CD4-positive, alpha-beta memory T cell (primary cell): ENCODE results near the gene SIRT3. TPM values are rescaled to one million over a fixed set of nuclear protein-coding genes. Genes with fewer than 3 reads are reported as not detected.
A peak's percentile ranks its signal among the peaks of the same experiment; 100 is the strongest.

Experiments
- CTCF ChIA-PET: fragments of 350-600 bp; sonication (Branson Sonifier 250); formaldehyde crosslinking; loops from one replicate; lab custom pipeline; 2021; ENCODE audit warnings: inconsistent platforms; ENCODE audit not compliant: partially characterized antibody; lab: Charles Lee
- POLR2A ChIA-PET: fragments of 350-600 bp; sonication (Branson Sonifier 250); formaldehyde crosslinking; loops from one replicate; lab custom pipeline; 2021; ENCODE audit not compliant: partially characterized antibody; lab: Charles Lee
- DNase-seq, 5 donors: peaks; one replicate each; pipeline versions ENCODE4 v3.0.0 to v3.0.0-alpha.2; 2020 to 2022; ENCODE audit warnings: mixed read lengths in 1 of 5
- H3K27ac ChIP-seq: one replicate; pipeline ENCODE4 v1.7.0; 2013; ENCODE audit warnings: low read depth, low read length
- H3K27me3 ChIP-seq: 2 replicates; pipeline ENCODE4 v1.7.0; 2013; ENCODE audit warnings: mild to moderate bottlenecking, low read length, moderate library complexity; ENCODE audit not compliant: insufficient read depth
- H3K36me3 ChIP-seq: 2 replicates; pipeline ENCODE4 v1.7.0; 2013; ENCODE audit warnings: mild to moderate bottlenecking, low read length, moderate library complexity; ENCODE audit not compliant: insufficient read depth
- H3K4me1 ChIP-seq: 2 replicates; pipeline ENCODE4 v1.7.0; 2013; ENCODE audit warnings: mild to moderate bottlenecking, low read length, moderate library complexity; ENCODE audit not compliant: insufficient read depth
- H3K4me3 ChIP-seq, 2 donors: one replicate each; pipeline ENCODE4 v1.7.0; 2013; ENCODE audit warnings: low read length in 2 of 2, mild to moderate bottlenecking in 1 of 2
- H3K9me3 ChIP-seq, 2 donors: one replicate each; pipeline ENCODE4 v1.7.0; 2013; ENCODE audit warnings: low read length in 2 of 2, control low read depth in 1 of 2; ENCODE audit not compliant: control insufficient read depth in 1 of 2
- H3K27ac Mint-ChIP-seq, 7 donors: one replicate each; pipeline ENCODE4 v1.8.0; 2020 to 2021; ENCODE audit warnings: mixed read lengths in 7 of 7, mild to moderate bottlenecking in 6 of 7, inconsistent platforms in 3 of 7, moderate library complexity in 3 of 7
- H3K27me3 Mint-ChIP-seq, 2 donors: one replicate each; pipeline ENCODE4 v1.8.0; 2020 to 2021; ENCODE audit warnings: mixed read lengths in 2 of 2
- H3K36me3 Mint-ChIP-seq, 2 donors: one replicate each; pipeline ENCODE4 v1.8.0; 2020 to 2021; ENCODE audit warnings: mixed read lengths in 2 of 2, inconsistent platforms in 1 of 2, mild to moderate bottlenecking in 1 of 2
- H3K4me1 Mint-ChIP-seq, 4 donors: one replicate each; pipeline ENCODE4 v1.8.0; 2020 to 2021; ENCODE audit warnings: mixed read lengths in 4 of 4, mild to moderate bottlenecking in 1 of 4
- H3K4me3 Mint-ChIP-seq, 8 donors: one replicate each; pipeline ENCODE4 v1.8.0; 2020 to 2021; ENCODE audit warnings: mixed read lengths in 8 of 8, mild to moderate bottlenecking in 7 of 8, moderate library complexity in 6 of 8, inconsistent platforms in 3 of 8
- H3K9me3 Mint-ChIP-seq, 8 donors: one replicate each; pipeline ENCODE4 v1.8.0; 2020 to 2021; ENCODE audit warnings: mixed read lengths in 8 of 8, mild to moderate bottlenecking in 5 of 8, inconsistent platforms in 3 of 8, moderate library complexity in 1 of 8
- intact Hi-C: fragments of 100-400 bp; cut with micrococcal nuclease; formaldehyde crosslinking; loops from one replicate; pipeline ENCODE4 v1.15.1; 2023
- polyA plus RNA-seq, 2 donors: library from polyadenylated mRNA; unstranded; fragments of 300-500 nt; fragmentation: Illumina TruSeq; gene quantifications; one replicate each; pipeline ENCODE4 v1.2.3, GENCODE V29; 2021
- total RNA-seq, 2 experiments: library from RNA; stranded (reverse); gene quantifications; one replicate each; pipeline ENCODE4 v1.2.3, GENCODE V29; 2021

SIRT3 gene
- total and polyA plus RNA-seq, 4 experiments from 2014 or later = 11.2 to 30.7 (median 19.0) TPM

GRCh38 chr11:203056-203944 is 32.8 kb downstream of the SIRT3 start:
- H3K4me3 ChIP-seq = no peak overlapping the region
- H3K4me3 Mint-ChIP-seq = peak overlapping the region in 3 of 8 donors; percentile 13 to 59 (median 43)
- peaks cover 31 to 63% (median 48%) of the 10 kb centered on the region in 4 donors for H3K4me1 Mint-ChIP-seq
- CTCF ChIA-PET = interaction anchor here (0.6 kb wide), 1 partner anchor 400 kb away, joined by 3 read pairs; no protein-coding TSS in a partner anchor
- H3K36me3 Mint-ChIP-seq = peaks cover 10 to 46% of the 10 kb centered on the region in 2 donors
- H3K9me3 ChIP-seq = no peaks in the 10 kb centered on the region
- H3K4me1 ChIP-seq = peaks cover 46% of the 10 kb centered on the region
- no peak overlapping the region for H3K27ac ChIP-seq
- H3K27ac Mint-ChIP-seq = peak overlapping the region; percentile 22 to 91 (median 70)
- DNase-seq = no peak
- no peaks in the 10 kb centered on the region for H3K27me3 ChIP-seq
- intact Hi-C loops = no loop called here
- no peaks in the 10 kb centered on the region for H3K27me3 Mint-ChIP-seq
- peaks cover 0 to 3% (median 0%) of the 10 kb centered on the region in 8 donors for H3K9me3 Mint-ChIP-seq
- H3K36me3 ChIP-seq = peaks cover 26% of the 10 kb centered on the region
- POLR2A ChIA-PET = interaction anchor here (1.1 to 1.7 kb wide), 4 partner anchors 34 to 245 kb away, joined by 3 to 7 read pairs (median 3); partner anchors contain the start of gene PSMD13

- ChIA-PET POLR2A (interaction anchor here (1.1 to 1.3 kb wide), 2 partner anchors 66 to 202 kb away, joined by 3 read pairs; no protein-coding TSS in a partner anchor), CTCF (no interaction called here)
- H3K27ac ChIP-seq = no peak overlapping the region
- no peaks in the 10 kb centered on the region for H3K9me3 ChIP-seq
- no peaks in the 10 kb centered on the region for H3K27me3 ChIP-seq
- H3K36me3 ChIP-seq = peaks cover 26% of the 10 kb centered on the region
- H3K36me3 Mint-ChIP-seq = peaks cover 10 to 38% of the 10 kb centered on the region in 2 donors
- peak overlapping the region; percentile 64 to 91 (median 85) for H3K27ac Mint-ChIP-seq
- peaks cover 31 to 60% (median 44%) of the 10 kb centered on the region in 4 donors for H3K4me1 Mint-ChIP-seq
- intact Hi-C loops = no loop called here
- H3K4me1 ChIP-seq = peaks cover 46% of the 10 kb centered on the region
- peaks cover 0 to 1% of the 10 kb centered on the region in 2 donors for H3K27me3 Mint-ChIP-seq
- peak overlapping the region; percentile 2 to 72 (median 42) for H3K4me3 Mint-ChIP-seq
- H3K9me3 Mint-ChIP-seq = no peaks in the 10 kb centered on the region
- H3K4me3 ChIP-seq = no peak overlapping the region
- DNase-seq = no peak
Observed at GRCh38 chr11:202490-202889, 33.7 kb downstream of the SIRT3 start.

- Mint-ChIP-seq H3K27me3 (peaks cover 0 to 1% of the 10 kb centered on the region in 2 donors), H3K27ac (peak overlapping the region; percentile 64 to 91 (median 85)), H3K9me3 (no peaks in the 10 kb centered on the region), H3K4me3 (peak overlapping the region in 6 of 8 donors; percentile 37 to 72 (median 48)), H3K4me1 (peaks cover 31 to 60% (median 41%) of the 10 kb centered on the region in 4 donors), H3K36me3 (peaks cover 10 to 34% of the 10 kb centered on the region in 2 donors)
- H3K27me3 ChIP-seq = no peaks in the 10 kb centered on the region
- intact Hi-C loops = no loop called here
- peaks cover 46% of the 10 kb centered on the region for H3K4me1 ChIP-seq
- no peak overlapping the region for H3K4me3 ChIP-seq
- H3K9me3 ChIP-seq = no peaks in the 10 kb centered on the region
- ChIA-PET POLR2A (no interaction called here), CTCF (no interaction called here)
- no peak for DNase-seq
- H3K36me3 ChIP-seq = peaks cover 26% of the 10 kb centered on the region
- no peak overlapping the region for H3K27ac ChIP-seq
Observed at GRCh38 chr11:201966-202365, 34.2 kb downstream of the SIRT3 start.

- Mint-ChIP-seq H3K4me3 (no peak overlapping the region), H3K4me1 (peaks cover 24 to 50% (median 32%) of the 10 kb centered on the region in 4 donors), H3K9me3 (no peaks in the 10 kb centered on the region), H3K27me3 (peaks cover 0 to 1% of the 10 kb centered on the region in 2 donors), H3K36me3 (peaks cover 10 to 24% of the 10 kb centered on the region in 2 donors), H3K27ac (peak overlapping the region in 2 of 7 donors; percentile 9 to 18)
- ChIA-PET CTCF (interaction anchor here (1.2 kb wide), 1 partner anchor 105 kb away, joined by 4 read pairs; no protein-coding TSS in a partner anchor), POLR2A (interaction anchor here (0.7 to 1.3 kb wide), 3 partner anchors 50 to 159 kb away, joined by 3 read pairs; no protein-coding TSS in a partner anchor)
- Histone ChIP-seq H3K4me1 (peaks cover 33% of the 10 kb centered on the region), H3K9me3 (no peaks in the 10 kb centered on the region), H3K4me3 (no peak overlapping the region), H3K36me3 (peaks cover 21% of the 10 kb centered on the region), H3K27me3 (no peaks in the 10 kb centered on the region), H3K27ac (no peak overlapping the region)
- DNase-seq = no peak
- intact Hi-C loops = no loop called here
Observed at GRCh38 chr11:200224-201003, 35.7 kb downstream of the SIRT3 start.

GRCh38 chr11:199782-200181 is 36.4 kb downstream of the SIRT3 start:
- Histone ChIP-seq H3K27me3 (no peaks in the 10 kb centered on the region), H3K4me3 (no peak overlapping the region), H3K4me1 (peaks cover 27% of the 10 kb centered on the region), H3K36me3 (peaks cover 15% of the 10 kb centered on the region), H3K27ac (no peak overlapping the region), H3K9me3 (no peaks in the 10 kb centered on the region)
- ChIA-PET POLR2A (interaction anchor here (0.7 to 3.5 kb wide), 4 partner anchors 7 to 159 kb away, joined by 3 to 22 read pairs (median 3); partner anchors contain the start of genes BET1L and RIC8A), CTCF (interaction anchor here (1.2 kb wide), 1 partner anchor 105 kb away, joined by 4 read pairs; no protein-coding TSS in a partner anchor)
- Mint-ChIP-seq H3K36me3 (peaks cover 10 to 23% of the 10 kb centered on the region in 2 donors), H3K4me3 (no peak overlapping the region), H3K9me3 (no peaks in the 10 kb centered on the region), H3K27ac (no peak overlapping the region), H3K27me3 (peaks cover 0 to 1% of the 10 kb centered on the region in 2 donors), H3K4me1 (peaks cover 22 to 44% (median 29%) of the 10 kb centered on the region in 4 donors)
- DNase-seq = no peak
- intact Hi-C loops = no loop called here

GRCh38 chr11:199004-199581 is 37.0 kb downstream of the SIRT3 start:
- H3K4me1 Mint-ChIP-seq = peaks cover 22 to 37% (median 27%) of the 10 kb centered on the region in 4 donors
- Histone ChIP-seq H3K27me3 (no peaks in the 10 kb centered on the region), H3K4me1 (peaks cover 26% of the 10 kb centered on the region), H3K36me3 (peaks cover 9% of the 10 kb centered on the region), H3K27ac (no peak overlapping the region), H3K9me3 (no peaks in the 10 kb centered on the region), H3K4me3 (no peak overlapping the region)
- H3K27ac Mint-ChIP-seq = no peak overlapping the region
- H3K9me3 Mint-ChIP-seq = no peaks in the 10 kb centered on the region
- POLR2A ChIA-PET = interaction anchor here (1.3 to 3.5 kb wide), 2 partner anchors 8 to 160 kb away, joined by 3 to 22 read pairs; partner anchors contain the start of genes BET1L and RIC8A
- H3K4me3 Mint-ChIP-seq = no peak overlapping the region
- intact Hi-C loops = no loop called here
- no peak for DNase-seq
- CTCF ChIA-PET = no interaction called here
- H3K36me3 Mint-ChIP-seq = peaks cover 10 to 19% of the 10 kb centered on the region in 2 donors
- peaks cover 0 to 1% of the 10 kb centered on the region in 2 donors for H3K27me3 Mint-ChIP-seq
